Measurements from ENCODE around the gene PRPF40A. TPM values are rescaled to one million over a fixed set of nuclear protein-coding genes. Genes with fewer than 3 reads are reported as not detected.

PRPF40A gene
- total RNA-seq, 2 donors from 2014 or later, result 133 to 157 TPM

DNA sequence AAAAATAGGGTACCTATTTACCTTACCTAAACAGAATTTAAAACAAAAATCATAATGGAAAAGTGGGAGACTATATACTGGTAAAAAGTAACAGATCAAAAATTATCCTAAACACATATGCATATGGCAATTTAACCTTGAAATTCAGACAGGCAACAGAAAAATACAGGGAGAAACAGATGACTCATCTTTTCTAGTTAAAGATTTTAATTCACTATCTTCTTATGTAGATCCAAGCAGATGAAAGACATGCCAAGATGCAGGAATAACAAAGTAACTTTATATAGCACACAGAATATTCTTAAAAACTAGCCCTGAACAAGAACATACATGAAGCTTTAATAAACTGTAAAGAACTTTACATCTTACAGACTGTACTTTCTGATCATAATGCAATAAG, 30.9 kb downstream of the PRPF40A start:
- Mint-ChIP-seq H3K36me3 (peaks cover 5 to 9% of the 10 kb centered on the region in 2 donors), H3K9me3 (no peaks in the 10 kb centered on the region), H3K27ac (no peak overlapping the region)
- no peak for ATAC-seq
- DNase-seq (ENCODE audit: low spot score in 2 of 2), result no peak

DNA sequence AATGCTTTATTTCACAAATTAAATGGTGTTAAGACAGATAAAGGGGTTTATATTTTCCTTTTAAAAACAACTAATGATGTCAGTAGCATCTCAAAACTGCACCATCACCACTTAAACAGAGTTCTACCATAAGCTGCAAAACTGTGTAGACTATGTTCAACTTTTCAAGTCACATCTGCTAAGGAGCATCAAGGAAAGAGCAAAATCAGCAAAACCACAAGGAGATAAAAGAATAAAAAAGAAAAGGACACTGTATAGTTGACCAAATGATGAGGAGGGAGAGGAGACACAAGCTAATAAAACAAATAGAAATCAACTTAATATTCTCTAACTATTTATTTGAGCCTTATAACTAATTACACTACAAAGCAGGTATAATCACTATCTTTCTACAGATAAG, 33.9 kb downstream of the PRPF40A start:
- H3K27ac Mint-ChIP-seq, result no peak overlapping the region
- H3K9me3 Mint-ChIP-seq, result no peaks in the 10 kb centered on the region
- peaks cover 14 to 15% of the 10 kb centered on the region in 2 donors for H3K36me3 Mint-ChIP-seq

DNA sequence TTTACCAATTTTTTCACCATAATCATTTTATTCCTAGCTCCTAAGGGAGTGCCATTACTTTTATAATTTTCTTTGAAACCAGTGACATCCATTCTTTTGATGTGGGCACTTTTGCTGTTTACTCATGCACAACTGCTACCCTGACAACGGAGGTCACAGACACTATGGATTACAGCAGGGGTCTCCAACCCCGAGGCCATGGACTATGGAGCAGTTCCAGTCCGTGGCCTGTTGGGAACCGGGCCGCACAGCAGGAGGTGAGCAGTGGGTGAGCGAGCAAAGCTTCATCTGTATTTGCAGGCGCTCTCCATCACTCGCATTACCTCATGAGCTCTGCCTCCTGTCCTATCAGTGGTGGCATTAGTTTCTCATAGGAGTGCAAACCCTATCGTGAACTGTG, 34.6 kb downstream of the PRPF40A start:
- Mint-ChIP-seq H3K36me3 (peaks cover 14 to 15% of the 10 kb centered on the region in 2 donors), H3K9me3 (no peaks in the 10 kb centered on the region), H3K27ac (no peak overlapping the region)
- no peak for DNase-seq (ENCODE audit: low spot score in 2 of 2)
- no peak for ATAC-seq

More for the DNA sequence above, 33.9 kb downstream of the PRPF40A start:
- DNase-seq (ENCODE audit: low spot score in 2 of 2) (no peak), ATAC-seq (no peak)

DNA sequence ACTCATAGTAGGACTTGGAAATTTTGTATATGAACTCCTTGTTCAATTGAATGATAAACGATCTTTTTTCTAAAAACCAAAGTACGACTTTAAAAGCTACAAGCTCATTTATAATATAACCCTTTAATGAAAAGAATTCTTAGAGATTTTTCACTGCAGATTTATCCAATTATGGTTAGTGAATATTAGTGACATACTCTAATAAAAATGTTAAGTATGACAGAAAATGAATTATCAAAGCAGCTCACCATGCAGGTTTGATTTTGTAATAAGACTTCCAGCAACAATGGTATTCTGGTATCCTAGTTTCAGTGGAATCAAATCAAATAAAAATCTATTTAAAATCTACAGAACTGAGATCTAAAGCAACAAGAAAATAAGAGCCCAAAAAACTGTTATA, 38.5 kb downstream of the PRPF40A start:
- no peak for ATAC-seq
- Mint-ChIP-seq H3K9me3 (no peaks in the 10 kb centered on the region), H3K27ac (no peak overlapping the region), H3K36me3 (peaks cover 10 to 16% of the 10 kb centered on the region in 2 donors)
- DNase-seq (ENCODE audit: low spot score in 2 of 2), result no peak

DNA sequence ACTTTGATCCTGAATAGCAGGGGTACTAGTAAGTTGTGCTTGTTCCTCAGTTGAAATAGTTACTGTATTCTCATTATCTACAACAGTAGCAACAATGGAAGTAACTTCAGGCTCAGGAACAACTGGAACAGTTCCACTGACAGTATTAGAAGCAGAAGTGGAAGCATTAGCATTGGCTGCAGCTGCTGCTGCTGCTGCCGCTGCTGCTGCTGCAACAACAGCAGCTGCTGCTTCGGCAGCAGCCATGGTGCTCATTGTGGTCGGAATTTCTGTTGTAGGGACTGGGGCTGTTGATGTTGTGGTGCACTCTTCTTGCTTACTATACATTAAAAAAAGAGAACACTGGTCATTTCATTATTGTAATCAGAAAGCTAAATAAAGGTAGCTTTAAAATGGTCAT, 40.8 kb downstream of the PRPF40A start:
- no peak for ATAC-seq
- Mint-ChIP-seq H3K27ac (peak overlapping the region in 1 of 2 donors; percentile 53), H3K9me3 (no peaks in the 10 kb centered on the region), H3K36me3 (peaks cover 15 to 22% of the 10 kb centered on the region in 2 donors)
- no peak for DNase-seq (ENCODE audit: low spot score in 2 of 2)

DNA sequence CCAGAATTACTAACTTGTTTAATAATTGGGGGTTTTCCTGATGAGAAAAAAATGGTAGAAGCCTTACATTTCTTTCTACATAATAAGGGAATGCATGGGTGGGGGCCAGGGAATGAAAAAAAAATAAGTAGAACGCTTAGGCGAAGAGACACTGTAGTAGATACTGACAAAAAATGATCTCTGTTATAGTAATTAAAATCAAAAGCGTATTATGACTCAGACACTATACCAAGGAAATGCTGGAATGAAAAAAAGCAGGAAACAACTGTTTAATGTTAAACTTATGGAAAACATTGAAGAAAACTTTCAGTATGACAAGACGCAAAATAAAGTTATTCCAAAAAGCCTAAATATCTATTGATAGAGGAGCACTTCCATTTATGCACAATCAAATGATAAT, 42.9 kb downstream of the PRPF40A start:
- ATAC-seq, result no peak
- peaks cover 5 to 17% of the 10 kb centered on the region in 2 donors for H3K36me3 Mint-ChIP-seq

DNA sequence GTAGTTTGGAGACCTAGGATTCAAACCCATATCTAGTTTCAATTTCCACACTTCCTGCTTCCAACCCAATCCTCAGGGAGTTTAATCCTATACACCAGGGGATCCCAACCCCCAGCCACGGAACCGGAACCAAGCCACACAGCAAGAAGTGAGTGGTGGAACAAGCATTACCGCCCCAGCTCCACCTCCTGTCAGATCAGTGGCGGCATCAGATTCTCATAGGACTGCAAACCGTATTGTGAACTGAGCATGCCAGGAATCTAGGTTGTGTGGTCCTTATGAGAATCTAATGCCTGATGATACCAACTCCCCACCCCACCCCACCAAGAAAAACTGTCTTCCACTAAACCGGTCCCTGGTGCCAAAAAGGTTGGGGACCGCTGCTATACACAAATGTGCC, 52.5 kb downstream of the PRPF40A start:
- Mint-ChIP-seq H3K27ac (no peak overlapping the region), H3K9me3 (no peaks in the 10 kb centered on the region), H3K36me3 (peaks cover 0 to 9% of the 10 kb centered on the region in 2 donors)
- no peak for DNase-seq (ENCODE audit: low spot score in 2 of 2)
- ATAC-seq, result no peak

More for the DNA sequence above, 42.9 kb downstream of the PRPF40A start:
- H3K9me3 Mint-ChIP-seq, result no peaks in the 10 kb centered on the region
- peak overlapping the region in 1 of 2 donors; percentile 72 for H3K27ac Mint-ChIP-seq
- DNase-seq (ENCODE audit: low spot score in 2 of 2), result no peak

DNA sequence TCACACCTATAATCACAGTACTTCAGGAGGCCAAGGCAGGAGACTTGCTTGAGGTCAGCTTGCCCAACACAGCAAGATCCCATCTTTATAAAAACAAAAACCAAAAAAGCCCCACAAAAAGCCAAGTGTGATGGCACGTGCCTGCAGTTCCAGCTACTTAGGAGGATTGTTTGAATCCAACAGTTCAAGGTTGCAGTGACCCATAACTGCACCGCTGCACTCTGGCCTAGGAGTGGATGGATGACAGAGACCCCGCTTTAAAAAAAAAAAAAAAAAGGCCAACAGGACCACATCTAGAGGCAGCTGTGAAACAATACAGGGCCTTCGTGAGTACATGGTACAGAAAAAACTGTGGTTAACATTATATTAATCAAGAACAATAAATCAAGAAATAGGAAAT, 56.2 kb downstream of the PRPF40A start:
- Mint-ChIP-seq H3K27ac (no peak overlapping the region), H3K36me3 (peaks cover 6 to 24% of the 10 kb centered on the region in 2 donors), H3K9me3 (no peaks in the 10 kb centered on the region)
- no peak for DNase-seq (ENCODE audit: low spot score in 2 of 2)
- ATAC-seq, result no peak

DNA sequence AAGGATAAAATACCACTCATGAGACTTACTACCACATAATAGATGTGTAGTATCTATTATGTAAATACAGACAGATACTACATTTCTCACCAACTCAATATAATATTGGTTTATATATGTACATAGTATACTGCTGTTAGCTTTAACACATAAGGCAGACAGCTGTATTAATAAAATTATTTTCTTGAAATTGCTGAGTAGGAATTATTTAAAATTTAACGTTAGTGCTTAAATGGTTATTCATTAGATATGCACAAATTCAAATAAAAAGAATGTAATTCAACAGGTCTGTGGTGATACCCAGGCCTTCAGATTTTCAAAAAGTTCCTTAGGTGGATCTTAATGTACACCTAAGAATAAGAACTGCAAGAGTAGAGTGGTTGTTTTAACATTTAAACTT, 59.0 kb downstream of the PRPF40A start:
- no peak for ATAC-seq
- Mint-ChIP-seq H3K27ac (no peak overlapping the region), H3K9me3 (no peaks in the 10 kb centered on the region), H3K36me3 (peaks cover 5 to 26% of the 10 kb centered on the region in 2 donors)
- no peak for DNase-seq (ENCODE audit: low spot score in 2 of 2)

DNA sequence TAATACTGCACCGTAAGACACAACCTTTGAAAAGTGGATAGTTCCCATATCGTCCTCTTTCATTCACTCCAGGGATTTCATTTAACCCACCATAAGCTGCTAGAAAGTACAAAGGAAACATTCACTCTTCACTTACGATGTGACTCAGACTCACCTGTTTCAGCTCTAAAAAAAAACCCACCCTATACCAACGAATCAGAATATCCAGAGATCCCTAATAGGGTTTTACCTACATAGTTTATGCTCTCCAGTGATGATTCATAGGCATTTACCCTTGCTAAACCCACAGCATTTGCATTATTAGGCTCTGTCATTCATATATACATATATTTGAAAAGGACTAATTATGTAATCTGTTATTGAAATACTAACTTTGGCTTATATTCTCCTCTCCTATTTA, 60.2 kb downstream of the PRPF40A start:
- no peak for DNase-seq (ENCODE audit: low spot score in 2 of 2)
- Mint-ChIP-seq H3K36me3 (peaks cover 5 to 26% of the 10 kb centered on the region in 2 donors), H3K27ac (peak overlapping the region; percentile 24 to 61), H3K9me3 (no peaks in the 10 kb centered on the region)
- ATAC-seq, result peak; percentile 87 to 88

DNA sequence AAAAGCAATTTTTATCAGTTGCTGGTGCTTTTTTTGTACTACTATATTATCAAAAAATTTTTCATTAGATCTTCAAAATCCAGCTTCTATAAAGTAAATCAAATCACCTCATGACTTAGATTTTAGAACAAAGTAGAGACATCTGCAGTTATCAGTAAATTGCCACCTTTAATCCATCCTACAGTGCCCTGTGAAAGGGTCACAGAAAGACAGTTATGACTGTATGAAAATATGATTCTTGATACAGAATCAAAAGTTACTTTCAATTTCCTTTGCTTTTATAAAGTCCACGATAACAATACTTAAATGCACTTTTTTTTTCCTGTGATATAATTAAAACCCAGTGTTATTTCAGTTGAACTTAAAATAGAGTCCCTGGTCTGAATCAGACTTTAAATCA, 61.4 kb downstream of the PRPF40A start:
- peak overlapping the region in 1 of 2 donors; percentile 61 for H3K27ac Mint-ChIP-seq
- no peaks in the 10 kb centered on the region for H3K9me3 Mint-ChIP-seq
- ATAC-seq, result peak; percentile 72 to 77
- no peak for DNase-seq (ENCODE audit: low spot score in 2 of 2)
- H3K36me3 Mint-ChIP-seq, result peaks cover 5 to 26% of the 10 kb centered on the region in 2 donors

DNA sequence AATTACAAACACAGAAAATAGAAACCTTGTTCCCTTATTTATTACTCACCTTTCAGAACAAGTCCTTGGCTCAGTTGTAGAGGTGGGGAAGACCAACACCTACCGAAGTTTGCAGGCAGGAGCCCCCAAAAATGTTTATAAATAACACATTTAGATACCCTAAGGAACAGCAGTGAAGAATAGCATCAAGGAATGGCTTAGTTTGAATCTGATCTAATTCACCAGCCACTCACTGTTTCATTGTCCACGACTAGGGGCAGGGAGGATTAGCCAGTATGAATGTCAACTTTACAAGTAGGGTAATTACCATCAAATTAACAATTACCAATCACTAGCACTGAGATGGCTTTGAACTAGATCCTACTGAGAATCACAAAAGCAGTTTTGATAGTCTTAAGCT, 65.4 kb downstream of the PRPF40A start:
- ATAC-seq (no peak), DNase-seq (ENCODE audit: low spot score in 2 of 2) (no peak)
- peaks cover 5 to 8% of the 10 kb centered on the region in 2 donors for H3K36me3 Mint-ChIP-seq
- H3K27ac Mint-ChIP-seq, result no peak overlapping the region
- no peaks in the 10 kb centered on the region for H3K9me3 Mint-ChIP-seq

DNA sequence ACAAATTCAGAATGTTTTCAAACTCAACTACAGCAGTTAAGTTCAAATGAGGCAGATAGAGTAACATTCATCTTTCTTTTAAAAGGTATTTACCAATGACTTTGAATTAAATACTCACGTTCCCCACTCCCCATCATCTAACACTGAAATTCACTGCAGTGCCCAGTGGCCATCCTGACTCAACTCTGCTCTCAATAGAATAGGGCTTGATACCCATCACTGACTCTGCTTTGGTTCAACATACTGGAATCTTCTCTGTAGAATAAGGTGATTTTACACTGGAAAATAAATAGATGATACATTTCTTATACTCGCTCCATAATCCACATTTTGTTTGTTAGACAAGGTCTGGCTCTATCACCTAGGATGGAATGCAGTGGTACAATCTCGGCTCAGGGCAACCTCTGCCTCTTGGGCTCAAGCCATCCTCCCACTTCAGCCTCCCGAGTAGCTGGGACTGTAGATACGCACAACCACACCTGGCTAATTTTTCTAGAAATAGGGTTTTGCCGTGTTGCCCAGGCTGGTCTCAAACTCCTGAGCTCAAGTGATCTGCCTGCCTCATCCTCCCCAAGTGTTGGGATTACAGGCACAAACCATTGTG, 66.4 kb downstream of the PRPF40A start:
- Mint-ChIP-seq H3K36me3 (no peaks in the 10 kb centered on the region), H3K9me3 (no peaks in the 10 kb centered on the region), H3K27ac (peak overlapping the region in 1 of 2 donors; percentile 23)
- DNase-seq (ENCODE audit: low spot score in 2 of 2), result no peak
- ATAC-seq, result no peak

DNA sequence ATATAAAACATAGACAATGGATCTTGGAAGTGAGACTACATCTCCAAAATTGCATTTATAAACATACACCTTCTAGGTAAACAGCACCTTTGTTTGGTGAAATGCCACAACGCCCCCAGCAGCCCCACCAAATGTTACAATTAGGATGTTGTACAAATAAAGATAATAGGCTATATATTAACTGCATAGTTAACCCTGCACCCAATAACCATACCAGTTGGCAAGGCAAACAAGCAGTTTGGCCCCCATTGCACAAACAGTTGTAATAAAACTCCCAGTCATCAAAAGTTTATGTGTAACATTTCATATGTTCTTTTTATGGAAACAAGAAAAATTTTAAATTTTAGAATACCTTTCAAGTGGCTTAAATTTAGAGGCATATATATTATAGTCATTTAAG, 67.3 kb downstream of the PRPF40A start:
- H3K9me3 Mint-ChIP-seq, result no peaks in the 10 kb centered on the region

DNA sequence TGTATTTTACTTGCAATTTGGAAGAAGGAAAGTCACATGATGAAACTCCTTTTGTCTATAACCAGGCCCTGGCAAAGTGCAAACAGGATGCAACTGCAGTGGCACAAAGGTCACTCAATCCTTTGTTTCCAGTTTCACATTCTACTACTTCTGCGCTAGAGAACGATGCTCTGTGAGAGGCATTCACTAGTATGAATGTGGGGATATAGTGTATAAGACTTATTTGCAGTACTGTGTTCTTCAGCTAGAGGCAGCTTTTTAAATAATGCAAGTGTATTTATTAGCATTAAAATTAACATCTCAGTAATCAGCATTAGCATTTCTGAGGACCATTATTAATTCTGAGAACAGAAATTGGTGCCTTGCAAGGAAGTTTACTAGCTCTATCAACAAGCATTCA, 68.9 kb downstream of the PRPF40A start:
- DNase-seq (ENCODE audit: low spot score in 2 of 2) (no peak), ATAC-seq (no peak)
- peak overlapping the region in 1 of 2 donors; percentile 50 for H3K27ac Mint-ChIP-seq
- H3K36me3 Mint-ChIP-seq, result peaks cover 0 to 6% of the 10 kb centered on the region in 2 donors
- no peaks in the 10 kb centered on the region for H3K9me3 Mint-ChIP-seq

More for the DNA sequence above, 67.3 kb downstream of the PRPF40A start:
- ATAC-seq (no peak), DNase-seq (ENCODE audit: low spot score in 2 of 2) (no peak)
- H3K36me3 Mint-ChIP-seq, result no peaks in the 10 kb centered on the region
- no peak overlapping the region for H3K27ac Mint-ChIP-seq

DNA sequence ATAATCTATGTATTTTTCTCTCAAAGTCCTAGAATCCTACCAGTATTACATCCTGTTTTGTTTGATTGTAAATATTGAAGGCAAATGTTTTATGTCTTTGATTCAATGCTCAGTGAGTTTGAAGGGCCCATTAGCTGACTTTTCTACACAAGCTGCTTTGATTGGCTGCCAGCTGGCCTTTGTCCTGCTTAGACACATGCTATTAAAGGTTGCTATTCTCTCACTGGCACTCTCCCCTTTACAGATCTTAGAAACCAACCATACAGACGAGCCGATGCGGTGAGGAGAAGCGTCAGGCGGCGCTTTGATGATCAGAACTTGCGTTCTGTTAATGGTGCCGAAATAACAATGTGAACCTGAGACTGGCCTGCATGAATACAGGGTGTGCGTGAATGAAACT, 69.7 kb downstream of the PRPF40A start:
- no peaks in the 10 kb centered on the region for H3K9me3 Mint-ChIP-seq
- H3K36me3 Mint-ChIP-seq, result peaks cover 0 to 6% of the 10 kb centered on the region in 2 donors
- DNase-seq (ENCODE audit: low spot score in 2 of 2), result no peak
- no peak for ATAC-seq
- peak overlapping the region in 1 of 2 donors; percentile 79 for H3K27ac Mint-ChIP-seq

DNA sequence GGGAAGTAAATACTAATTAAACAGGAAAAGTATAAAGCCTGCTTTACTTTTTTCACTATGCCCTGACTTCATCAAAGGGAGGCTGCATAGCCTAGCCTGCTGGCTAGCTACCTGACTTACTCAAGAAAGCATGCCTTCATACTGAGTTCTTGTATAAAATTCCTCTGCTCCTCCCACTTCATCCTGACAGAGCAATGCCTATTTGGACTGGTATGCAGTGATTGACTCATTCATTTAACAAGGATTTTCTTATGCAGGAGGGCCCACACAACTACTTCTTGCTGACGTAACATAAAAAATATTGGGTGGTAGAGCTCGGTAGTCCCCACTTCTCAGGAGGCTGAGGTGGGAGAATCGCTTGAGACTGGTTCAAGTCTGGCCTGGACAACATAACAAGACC, 70.5 kb downstream of the PRPF40A start:
- Mint-ChIP-seq H3K27ac (peak overlapping the region in 1 of 2 donors; percentile 19), H3K9me3 (no peaks in the 10 kb centered on the region), H3K36me3 (peaks cover 0 to 6% of the 10 kb centered on the region in 2 donors)
- ATAC-seq (no peak), DNase-seq (ENCODE audit: low spot score in 2 of 2) (no peak)

DNA sequence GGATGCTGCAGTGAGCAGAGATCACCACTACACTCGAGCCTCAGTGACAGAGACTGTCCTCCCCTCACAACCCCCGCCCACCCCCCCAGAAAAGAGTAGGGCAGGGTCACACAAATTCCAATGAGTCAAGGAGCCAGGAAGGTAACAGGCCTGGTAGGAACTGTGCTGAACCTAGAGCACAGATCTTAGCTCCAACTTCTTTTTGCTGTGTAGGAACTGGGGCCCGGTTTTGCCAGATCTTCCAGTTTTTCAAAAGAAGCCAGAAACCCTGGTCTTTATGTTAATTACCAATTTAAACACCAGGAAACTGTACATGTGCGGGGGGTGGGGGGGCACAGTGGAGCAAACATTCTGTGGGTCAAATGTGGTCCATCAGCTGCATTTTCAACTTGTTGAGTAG, 71.0 kb downstream of the PRPF40A start:
- Mint-ChIP-seq H3K36me3 (peaks cover 0 to 6% of the 10 kb centered on the region in 2 donors), H3K27ac (no peak overlapping the region), H3K9me3 (no peaks in the 10 kb centered on the region)
- no peak for DNase-seq (ENCODE audit: low spot score in 2 of 2)
- ATAC-seq, result no peak
